Activated naive CD4-positive, alpha-beta T cell treated with anti-CD3 and anti-CD28 coated beads, Interleukin-2, amount 50 U/mL, for 24 hours (primary cell): ENCODE data around the gene DHRS9.

Experiments used
- H3K27ac Mint-ChIP-seq: one replicate; pipeline ENCODE4 v1.8.0; 2021; ENCODE audit warnings: mild to moderate bottlenecking, mixed read lengths
- H3K27me3 Mint-ChIP-seq: one replicate; pipeline ENCODE4 v1.8.0; 2021; ENCODE audit warnings: mixed read lengths
- H3K36me3 Mint-ChIP-seq: one replicate; pipeline ENCODE4 v1.8.0; 2021; ENCODE audit warnings: mixed read lengths
- H3K4me1 Mint-ChIP-seq: one replicate; pipeline ENCODE4 v1.8.0; 2021; ENCODE audit warnings: mixed read lengths
- H3K4me3 Mint-ChIP-seq: one replicate; pipeline ENCODE4 v1.8.0; 2021; ENCODE audit warnings: mild to moderate bottlenecking, mixed read lengths
- H3K9me3 Mint-ChIP-seq: one replicate; pipeline ENCODE4 v1.8.0; 2021; ENCODE audit warnings: mixed read lengths

Gene DHRS9

GRCh38 chr2:169069341-169069740, at the start of gene DHRS9:
Gene DHRS9, plus strand, starts transcription at chr2:169069563. Its CDS starts 12,019 bp downstream, at chr2:169081582.
- Mint-ChIP-seq H3K27ac (no peak within 1 kb of the TSS), H3K4me1 (peaks cover 12% of the 10 kb centered on the region), H3K4me3 (no peak within 1 kb of the TSS)

GRCh38 chr2:169023161-169023560, 46.2 kb upstream of the DHRS9 start:
- Mint-ChIP-seq H3K4me3 (no peak overlapping the region), H3K36me3 (no peaks in the 10 kb centered on the region)

More at GRCh38 chr2:169069341-169069740, at the start of gene DHRS9:
- H3K36me3 Mint-ChIP-seq, result no peaks in the 10 kb centered on the region
- no peaks in the 10 kb centered on the region for H3K9me3 Mint-ChIP-seq
- H3K27me3 Mint-ChIP-seq, result no peaks in the 10 kb centered on the region

GRCh38 chr2:169026056-169026455, 43.3 kb upstream of the DHRS9 start:
- no peak overlapping the region for H3K4me3 Mint-ChIP-seq
- H3K27me3 Mint-ChIP-seq, result no peaks in the 10 kb centered on the region
- H3K27ac Mint-ChIP-seq, result no peak overlapping the region
- peaks cover 7% of the 10 kb centered on the region for H3K4me1 Mint-ChIP-seq
- no peaks in the 10 kb centered on the region for H3K9me3 Mint-ChIP-seq
- no peaks in the 10 kb centered on the region for H3K36me3 Mint-ChIP-seq

More at GRCh38 chr2:169023161-169023560, 46.2 kb upstream of the DHRS9 start:
- Mint-ChIP-seq H3K27ac (no peak overlapping the region), H3K27me3 (peaks cover 2% of the 10 kb centered on the region), H3K4me1 (peaks cover 7% of the 10 kb centered on the region), H3K9me3 (no peaks in the 10 kb centered on the region)

- Mint-ChIP-seq H3K9me3 (no peaks in the 10 kb centered on the region), H3K36me3 (no peaks in the 10 kb centered on the region), H3K4me3 (no peak overlapping the region), H3K27ac (no peak overlapping the region), H3K4me1 (peaks cover 7% of the 10 kb centered on the region), H3K27me3 (no peaks in the 10 kb centered on the region)
Observed at GRCh38 chr2:169027234-169027633, 42.1 kb upstream of the DHRS9 start.

- peaks cover 6% of the 10 kb centered on the region for H3K9me3 Mint-ChIP-seq
- no peak overlapping the region for H3K27ac Mint-ChIP-seq
Observed at GRCh38 chr2:169029341-169029740, 40.0 kb upstream of the DHRS9 start.

GRCh38 chr2:169031202-169031601, 38.2 kb upstream of the DHRS9 start, which contains the start of gene ABCB11:
Gene ABCB11, minus strand, starts transcription at chr2:169031324. Its CDS starts 13,199 bp downstream, at chr2:169018125.
- no peaks in the 10 kb centered on the region for H3K36me3 Mint-ChIP-seq
- H3K9me3 Mint-ChIP-seq, result peaks cover 12% of the 10 kb centered on the region
- no peaks in the 10 kb centered on the region for H3K27me3 Mint-ChIP-seq
- H3K4me1 Mint-ChIP-seq, result no peaks in the 10 kb centered on the region
- no peak within 1 kb of the TSS for H3K4me3 Mint-ChIP-seq
- H3K27ac Mint-ChIP-seq, result peak within 1 kb of the TSS; percentile 36

More at GRCh38 chr2:169029341-169029740, 40.0 kb upstream of the DHRS9 start:
- H3K4me3 Mint-ChIP-seq, result no peak overlapping the region
- peaks cover 7% of the 10 kb centered on the region for H3K4me1 Mint-ChIP-seq
- H3K27me3 Mint-ChIP-seq, result no peaks in the 10 kb centered on the region
- no peaks in the 10 kb centered on the region for H3K36me3 Mint-ChIP-seq

- Mint-ChIP-seq H3K9me3 (peaks cover 12% of the 10 kb centered on the region), H3K4me3 (no peak overlapping the region), H3K27ac (no peak overlapping the region)
Observed at GRCh38 chr2:169034256-169034655, 35.1 kb upstream of the DHRS9 start.

GRCh38 chr2:169034984-169035544, 34.3 kb upstream of the DHRS9 start:
- H3K27me3 Mint-ChIP-seq, result peaks cover 2% of the 10 kb centered on the region
- H3K4me1 Mint-ChIP-seq, result no peaks in the 10 kb centered on the region
- H3K27ac Mint-ChIP-seq, result no peak overlapping the region
- no peak overlapping the region for H3K4me3 Mint-ChIP-seq
- no peaks in the 10 kb centered on the region for H3K36me3 Mint-ChIP-seq
- peaks cover 12% of the 10 kb centered on the region for H3K9me3 Mint-ChIP-seq

More at GRCh38 chr2:169034256-169034655, 35.1 kb upstream of the DHRS9 start:
- H3K27me3 Mint-ChIP-seq, result peaks cover 2% of the 10 kb centered on the region
- no peaks in the 10 kb centered on the region for H3K36me3 Mint-ChIP-seq
- H3K4me1 Mint-ChIP-seq, result no peaks in the 10 kb centered on the region

- no peak overlapping the region for H3K4me3 Mint-ChIP-seq
- H3K36me3 Mint-ChIP-seq, result no peaks in the 10 kb centered on the region
- H3K27ac Mint-ChIP-seq, result no peak overlapping the region
- H3K27me3 Mint-ChIP-seq, result peaks cover 2% of the 10 kb centered on the region
- H3K9me3 Mint-ChIP-seq, result peaks cover 12% of the 10 kb centered on the region
- no peaks in the 10 kb centered on the region for H3K4me1 Mint-ChIP-seq
Observed at GRCh38 chr2:169035887-169036286, 33.5 kb upstream of the DHRS9 start.

GRCh38 chr2:169036736-169037440, 32.5 kb upstream of the DHRS9 start:
- Mint-ChIP-seq H3K27ac (no peak overlapping the region), H3K4me3 (no peak overlapping the region), H3K36me3 (no peaks in the 10 kb centered on the region), H3K9me3 (peaks cover 14% of the 10 kb centered on the region), H3K27me3 (peaks cover 2% of the 10 kb centered on the region), H3K4me1 (no peaks in the 10 kb centered on the region)

GRCh38 chr2:169038338-169038757, 31.0 kb upstream of the DHRS9 start:
- Mint-ChIP-seq H3K27me3 (peaks cover 2% of the 10 kb centered on the region), H3K36me3 (peaks cover 4% of the 10 kb centered on the region), H3K4me1 (no peaks in the 10 kb centered on the region), H3K4me3 (no peak overlapping the region), H3K9me3 (peaks cover 24% of the 10 kb centered on the region), H3K27ac (no peak overlapping the region)

GRCh38 chr2:169039702-169040101, 29.7 kb upstream of the DHRS9 start:
- Mint-ChIP-seq H3K27ac (no peak overlapping the region), H3K4me1 (no peaks in the 10 kb centered on the region), H3K27me3 (peaks cover 2% of the 10 kb centered on the region), H3K4me3 (no peak overlapping the region), H3K36me3 (peaks cover 4% of the 10 kb centered on the region), H3K9me3 (peaks cover 22% of the 10 kb centered on the region)

GRCh38 chr2:169041594-169041993, 27.8 kb upstream of the DHRS9 start:
- peaks cover 5% of the 10 kb centered on the region for H3K36me3 Mint-ChIP-seq
- no peaks in the 10 kb centered on the region for H3K4me1 Mint-ChIP-seq
- no peak overlapping the region for H3K27ac Mint-ChIP-seq
- H3K9me3 Mint-ChIP-seq, result peaks cover 23% of the 10 kb centered on the region
- H3K4me3 Mint-ChIP-seq, result no peak overlapping the region
- H3K27me3 Mint-ChIP-seq, result peaks cover 2% of the 10 kb centered on the region

GRCh38 chr2:169042856-169043255, 26.5 kb upstream of the DHRS9 start:
- Mint-ChIP-seq H3K4me3 (no peak overlapping the region), H3K36me3 (peaks cover 5% of the 10 kb centered on the region), H3K4me1 (no peaks in the 10 kb centered on the region), H3K27me3 (no peaks in the 10 kb centered on the region), H3K9me3 (peaks cover 23% of the 10 kb centered on the region), H3K27ac (no peak overlapping the region)

GRCh38 chr2:169046440-169047151, 22.8 kb upstream of the DHRS9 start:
- Mint-ChIP-seq H3K27me3 (no peaks in the 10 kb centered on the region), H3K27ac (no peak overlapping the region), H3K4me3 (no peak overlapping the region), H3K9me3 (peaks cover 23% of the 10 kb centered on the region), H3K4me1 (no peaks in the 10 kb centered on the region), H3K36me3 (peaks cover 5% of the 10 kb centered on the region)
